ENCODE data around the gene MRPS23. TPM values are rescaled to one million over a fixed set of nuclear protein-coding genes. Genes with fewer than 3 reads are reported as not detected.

MRPS23 gene
- total and polyA plus RNA-seq, 2 of the 13 experiments (the other 11 are each of a cell fraction or from before 2014, with no cell fraction given), result 63.2 to 181 TPM

- TF ChIP-seq, protein P1, sequence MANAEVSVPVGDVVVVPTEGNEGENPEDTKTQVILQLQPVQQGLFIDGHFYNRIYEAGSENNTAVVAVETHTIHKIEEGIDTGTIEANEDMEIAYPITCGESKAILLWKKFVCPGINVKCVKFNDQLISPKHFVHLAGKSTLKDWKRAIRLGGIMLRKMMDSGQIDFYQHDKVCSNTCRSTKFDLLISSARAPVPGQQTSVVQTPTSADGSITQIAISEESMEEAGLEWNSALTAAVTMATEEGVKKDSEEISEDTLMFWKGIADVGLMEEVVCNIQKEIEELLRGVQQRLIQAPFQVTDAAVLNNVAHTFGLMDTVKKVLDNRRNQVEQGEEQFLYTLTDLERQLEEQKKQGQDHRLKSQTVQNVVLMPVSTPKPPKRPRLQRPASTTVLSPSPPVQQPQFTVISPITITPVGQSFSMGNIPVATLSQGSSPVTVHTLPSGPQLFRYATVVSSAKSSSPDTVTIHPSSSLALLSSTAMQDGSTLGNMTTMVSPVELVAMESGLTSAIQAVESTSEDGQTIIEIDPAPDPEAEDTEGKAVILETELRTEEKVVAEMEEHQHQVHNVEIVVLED (CRISPR knock-in tag; IDR thresholded peaks at IDR 0.05; ENCODE audit: borderline replicate concordance), result peak; percentile 65; the same call in 1 of the 2 replicates
- TF ChIP-seq ZNF660 (CRISPR knock-in tag; IDR thresholded peaks at IDR 0.05; ENCODE audit: borderline replicate concordance, low read depth), result no peak
- TF ChIP-seq ZMYM2 (CRISPR knock-in tag; IDR thresholded peaks at IDR 0.05), result 0 out of 2 replicates have a peak, but pooled peaks have one; percentile 30
- no peak for TF ChIP-seq RCOR2 (CRISPR knock-in tag; IDR thresholded peaks at IDR 0.05)
- TF ChIP-seq, protein P2, sequence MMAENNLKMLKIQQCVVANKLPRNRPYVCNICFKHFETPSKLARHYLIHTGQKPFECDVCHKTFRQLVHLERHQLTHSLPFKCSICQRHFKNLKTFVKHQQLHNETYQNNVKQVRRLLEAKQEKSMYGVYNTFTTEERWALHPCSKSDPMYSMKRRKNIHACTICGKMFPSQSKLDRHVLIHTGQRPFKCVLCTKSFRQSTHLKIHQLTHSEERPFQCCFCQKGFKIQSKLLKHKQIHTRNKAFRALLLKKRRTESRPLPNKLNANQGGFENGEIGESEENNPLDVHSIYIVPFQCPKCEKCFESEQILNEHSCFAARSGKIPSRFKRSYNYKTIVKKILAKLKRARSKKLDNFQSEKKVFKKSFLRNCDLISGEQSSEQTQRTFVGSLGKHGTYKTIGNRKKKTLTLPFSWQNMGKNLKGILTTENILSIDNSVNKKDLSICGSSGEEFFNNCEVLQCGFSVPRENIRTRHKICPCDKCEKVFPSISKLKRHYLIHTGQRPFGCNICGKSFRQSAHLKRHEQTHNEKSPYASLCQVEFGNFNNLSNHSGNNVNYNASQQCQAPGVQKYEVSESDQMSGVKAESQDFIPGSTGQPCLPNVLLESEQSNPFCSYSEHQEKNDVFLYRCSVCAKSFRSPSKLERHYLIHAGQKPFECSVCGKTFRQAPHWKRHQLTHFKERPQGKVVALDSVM (CRISPR knock-in tag; IDR thresholded peaks at IDR 0.05), result peak; percentile 84
- TF ChIP-seq HNRNPL (IDR thresholded peaks at IDR 0.05; ENCODE audit: low read depth, low read length), result peak; percentile 93; the same call in 1 of the 2 replicates
- TF ChIP-seq ZBTB8A (CRISPR knock-in tag; IDR thresholded peaks at IDR 0.05; ENCODE audit: borderline replicate concordance, low read depth), result peak; percentile 54; the same call in 1 of the 2 replicates
- TF ChIP-seq ZNF704 (CRISPR knock-in tag; IDR thresholded peaks at IDR 0.05; ENCODE audit: borderline replicate concordance), result peak; percentile 50
- TF ChIP-seq ZNF224 (CRISPR knock-in tag; IDR thresholded peaks at IDR 0.05), result peak; percentile 19; the same call in 1 of the 2 replicates
- TF ChIP-seq HDAC6 (IDR thresholded peaks at IDR 0.05; ENCODE audit: low read depth, low read length), result no peak
- TF ChIP-seq, protein P3, sequence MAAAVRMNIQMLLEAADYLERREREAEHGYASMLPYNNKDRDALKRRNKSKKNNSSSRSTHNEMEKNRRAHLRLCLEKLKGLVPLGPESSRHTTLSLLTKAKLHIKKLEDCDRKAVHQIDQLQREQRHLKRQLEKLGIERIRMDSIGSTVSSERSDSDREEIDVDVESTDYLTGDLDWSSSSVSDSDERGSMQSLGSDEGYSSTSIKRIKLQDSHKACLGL (CRISPR knock-in tag; IDR thresholded peaks at IDR 0.05), result peak; percentile 73
- TF ChIP-seq FOSL1 (CRISPR knock-in tag; IDR thresholded peaks at IDR 0.05; ENCODE audit: borderline replicate concordance), result no peak
- no peak for TF ChIP-seq CBX2 (IDR thresholded peaks at IDR 0.05; ENCODE audit: low read depth, low read length)
- TF ChIP-seq CBX2 (CRISPR knock-in tag; IDR thresholded peaks at IDR 0.05; ENCODE audit: low read depth), result no peak
- peak; percentile 87; the same call in 1 of the 2 replicates for TF ChIP-seq ZNF180 (CRISPR knock-in tag; IDR thresholded peaks at IDR 0.05; ENCODE audit: borderline replicate concordance, low read depth)
- TF ChIP-seq SP140L (CRISPR knock-in tag; IDR thresholded peaks at IDR 0.05; ENCODE audit: borderline replicate concordance), result no peak
- TF ChIP-seq ZNF264 (CRISPR knock-in tag; IDR thresholded peaks at IDR 0.05), result peak; percentile 71
- peak; percentile 73 for TF ChIP-seq ZNF143 (CRISPR knock-in tag; IDR thresholded peaks at IDR 0.05)
- TF ChIP-seq FOXA1 (IDR thresholded peaks at IDR 0.05), result no peak
- TF ChIP-seq FOXA1 (CRISPR knock-in tag; IDR thresholded peaks at IDR 0.05), result 0 out of 2 replicates have a peak, but pooled peaks have one; percentile 9
- no peak; the same call in 1 of the 2 replicates for TF ChIP-seq ZNF17 (CRISPR knock-in tag; IDR thresholded peaks at IDR 0.05)
- TF ChIP-seq ZNF878 (CRISPR knock-in tag; IDR thresholded peaks at IDR 0.05), result 0 out of 2 replicates have a peak, but pooled peaks have one; percentile 22
- peak; percentile 73; the same call in 1 of the 2 replicates for TF ChIP-seq KAT8 (CRISPR knock-in tag; IDR thresholded peaks at IDR 0.05)
- no peak for TF ChIP-seq KDM6A (CRISPR knock-in tag; IDR thresholded peaks at IDR 0.05; ENCODE audit: low read depth)
- no peak for TF ChIP-seq ARHGAP35 (CRISPR knock-in tag; IDR thresholded peaks at IDR 0.05; ENCODE audit: borderline replicate concordance)
Observed at GRCh38 chr17:57861790-57862693, 12.2 kb upstream of the MRPS23 start (continued).

Data from HepG2 (cell line).